OCI-LY1 (cell line): Measurements from ENCODE around the gene PTPRN2.

ENCODE experiments used
- H2AFZ ChIP-seq: fragments of 200-600 bp; sonication (generic), shearing (Covaris generic); 2 replicates; pipeline ENCODE4 v1.6.0; 2014; ENCODE audit warnings: antibody characterized with exemption, mild to moderate bottlenecking, low read length
- H3F3A ChIP-seq: fragments of 200-600 bp; sonication (generic), shearing (Covaris generic); 2 replicates; pipeline ENCODE4 v1.6.0; 2014; ENCODE audit warnings: mild to moderate bottlenecking, antibody characterized with exemption, low read length, moderate library complexity; ENCODE audit not compliant: insufficient read depth
- H3K27ac ChIP-seq: fragments of 200-600 bp; sonication (generic); 2 replicates; pipeline ENCODE4 v1.5.1; 2014; ENCODE audit warnings: low read length, mixed run types, mild to moderate bottlenecking, low read depth; ENCODE audit not compliant: poor library complexity, severe bottlenecking
- H3K27me3 ChIP-seq: fragments of 200-600 bp; sonication (generic); 2 replicates; pipeline ENCODE4 v1.6.0; 2014; ENCODE audit warnings: antibody characterized with exemption, mild to moderate bottlenecking, low read length, moderate library complexity; ENCODE audit not compliant: insufficient read depth
- H3K36me3 ChIP-seq: fragments of 200-600 bp; sonication (generic); 2 replicates; pipeline ENCODE4 v1.6.1; 2014; ENCODE audit warnings: mild to moderate bottlenecking, antibody characterized with exemption, low read length, moderate library complexity, mixed read lengths; ENCODE audit not compliant: insufficient read depth
- H3K4me1 ChIP-seq: fragments of 200-600 bp; sonication (generic); 2 replicates; pipeline ENCODE4 v1.5.1; 2014; ENCODE audit warnings: mild to moderate bottlenecking, low read length, moderate library complexity; ENCODE audit not compliant: insufficient read depth, severe bottlenecking
- H3K4me2 ChIP-seq: fragments of 200-600 bp; sonication (generic), shearing (Covaris generic); 2 replicates; pipeline ENCODE4 v1.6.1; 2014; ENCODE audit warnings: low read length
- H3K4me3 ChIP-seq: fragments of 200-600 bp; sonication (generic); 2 replicates; pipeline ENCODE4 v1.5.1; 2014; ENCODE audit warnings: low read length, low read depth, mild to moderate bottlenecking, mixed read lengths; ENCODE audit not compliant: poor library complexity, severe bottlenecking
- H3K79me2 ChIP-seq: fragments of 200-600 bp; shearing (Covaris generic); 2 replicates; pipeline ENCODE4 v1.6.1; 2016; ENCODE audit warnings: mixed run types, low read length, mixed read lengths; ENCODE audit not compliant: insufficient read depth
- H3K9ac ChIP-seq: fragments of 200-600 bp; sonication (generic), shearing (Covaris generic); 2 replicates; pipeline ENCODE4 v1.6.1; 2014; ENCODE audit warnings: mild to moderate bottlenecking, low read length, mixed read lengths
- H3K9me2 ChIP-seq: fragments of 200-600 bp; sonication (generic), shearing (Covaris generic); 2 replicates; pipeline ENCODE4 v1.6.1; 2014; ENCODE audit warnings: low read depth, mild to moderate bottlenecking, low read length, mixed read lengths
- H3K9me3 ChIP-seq: fragments of 200-600 bp; shearing (Covaris generic); 2 replicates; pipeline ENCODE4 v1.6.1; 2014; ENCODE audit warnings: low read length, mixed read lengths
- H4K20me1 ChIP-seq: fragments of 200-600 bp; sonication (generic), shearing (Covaris generic); 2 replicates; pipeline ENCODE4 v1.6.0; 2016; ENCODE audit warnings: mild to moderate bottlenecking, low read length; ENCODE audit not compliant: insufficient read depth
- EZH2 ChIP-seq: fragments of 200-600 bp; sonication (generic), shearing (Covaris generic); IDR thresholded peaks from 2 replicates; pipeline ENCODE4 v1.8.0; 2017; ENCODE audit warnings: borderline replicate concordance, mixed run types, mild to moderate bottlenecking, antibody characterized with exemption, low read length, moderate library complexity, mixed read lengths
- TF ChIP-seq, protein P1 (sequence below): fragments of 200-600 bp; sonication (generic), shearing (Covaris generic); IDR thresholded peaks from 2 replicates; pipeline ENCODE4 v1.5.1; 2017; ENCODE audit warnings: mild to moderate bottlenecking, antibody characterized with exemption, low read length, moderate library complexity, mixed read lengths

Gene PTPRN2

DNA sequence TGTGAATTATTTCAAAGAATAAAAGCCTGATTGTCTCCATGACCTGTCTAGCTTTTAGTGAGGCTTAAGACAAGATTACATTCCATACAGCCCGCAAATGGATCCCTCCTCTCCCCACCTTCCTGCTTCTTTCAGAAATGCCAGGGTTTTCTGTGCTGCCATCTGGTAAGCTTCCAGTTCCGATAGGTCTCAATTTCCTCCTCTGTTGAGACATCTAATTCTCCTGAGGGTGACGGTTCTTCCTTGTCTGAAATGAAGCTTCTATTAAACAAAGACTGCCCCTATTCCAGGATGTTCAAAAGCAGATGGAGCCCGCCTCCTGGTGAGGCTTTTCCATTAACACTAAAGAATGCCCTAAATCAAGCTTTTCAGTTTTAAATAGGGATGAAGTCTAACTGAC is 295.6 kb downstream of the PTPRN2 start:
- Histone ChIP-seq H3K36me3 (no peaks in the 10 kb centered on the region), H3K4me1 (no peaks in the 10 kb centered on the region), H3K9ac (no peak overlapping the region), H3K27ac (no peak overlapping the region), H3K79me2 (no peaks in the 10 kb centered on the region), H3K4me2 (no peak overlapping the region), H3K9me3 (no peaks in the 10 kb centered on the region), H3K4me3 (no peak overlapping the region), H2AFZ (no peak overlapping the region), H3K27me3 (peaks cover 3% of the 10 kb centered on the region; the same call in 1 of the 2 replicates), H3F3A (no peaks in the 10 kb centered on the region), H4K20me1 (no peaks in the 10 kb centered on the region), H3K9me2 (no peaks in the 10 kb centered on the region)
- no peak for TF ChIP-seq EZH2
- TF ChIP-seq, protein P1, sequence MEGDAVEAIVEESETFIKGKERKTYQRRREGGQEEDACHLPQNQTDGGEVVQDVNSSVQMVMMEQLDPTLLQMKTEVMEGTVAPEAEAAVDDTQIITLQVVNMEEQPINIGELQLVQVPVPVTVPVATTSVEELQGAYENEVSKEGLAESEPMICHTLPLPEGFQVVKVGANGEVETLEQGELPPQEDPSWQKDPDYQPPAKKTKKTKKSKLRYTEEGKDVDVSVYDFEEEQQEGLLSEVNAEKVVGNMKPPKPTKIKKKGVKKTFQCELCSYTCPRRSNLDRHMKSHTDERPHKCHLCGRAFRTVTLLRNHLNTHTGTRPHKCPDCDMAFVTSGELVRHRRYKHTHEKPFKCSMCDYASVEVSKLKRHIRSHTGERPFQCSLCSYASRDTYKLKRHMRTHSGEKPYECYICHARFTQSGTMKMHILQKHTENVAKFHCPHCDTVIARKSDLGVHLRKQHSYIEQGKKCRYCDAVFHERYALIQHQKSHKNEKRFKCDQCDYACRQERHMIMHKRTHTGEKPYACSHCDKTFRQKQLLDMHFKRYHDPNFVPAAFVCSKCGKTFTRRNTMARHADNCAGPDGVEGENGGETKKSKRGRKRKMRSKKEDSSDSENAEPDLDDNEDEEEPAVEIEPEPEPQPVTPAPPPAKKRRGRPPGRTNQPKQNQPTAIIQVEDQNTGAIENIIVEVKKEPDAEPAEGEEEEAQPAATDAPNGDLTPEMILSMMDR = no peak

DNA sequence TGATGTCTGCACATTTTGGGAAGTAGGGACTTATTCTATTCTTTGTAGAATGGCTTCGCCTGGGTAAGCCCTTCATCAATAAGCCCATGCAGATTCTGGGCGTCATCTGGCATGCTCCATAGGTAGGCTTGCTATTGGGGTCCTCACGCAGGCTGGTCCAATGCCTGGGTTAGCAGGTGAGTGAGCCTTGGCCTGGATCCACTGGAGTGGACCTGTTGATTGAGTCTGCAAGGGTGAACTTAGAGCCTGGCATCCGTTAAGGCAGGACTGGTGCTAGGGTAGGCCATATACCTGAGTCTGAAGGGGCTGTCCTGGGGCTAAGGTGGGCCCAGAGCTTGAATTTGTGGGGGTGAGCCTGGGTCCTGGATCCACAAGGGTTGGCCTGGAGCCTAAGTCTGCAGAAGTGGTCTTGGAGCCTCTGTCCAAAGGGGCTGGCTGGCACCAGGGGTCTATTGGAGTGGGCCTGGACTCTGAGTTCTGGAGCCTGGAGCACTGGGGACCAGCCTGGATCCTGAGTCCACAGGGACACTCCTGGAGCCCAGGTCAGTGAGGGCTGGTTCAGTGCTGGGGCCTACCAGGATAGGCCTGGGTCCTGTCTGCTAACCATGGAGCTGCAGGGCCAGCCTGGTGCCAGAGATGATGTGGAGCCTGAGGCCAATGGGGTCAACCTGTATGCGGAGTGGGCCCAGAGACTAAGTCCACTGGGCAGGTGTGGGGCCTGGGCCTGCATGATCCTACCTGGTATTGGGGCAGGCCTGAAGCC is 297.7 kb downstream of the PTPRN2 start:
- TF ChIP-seq, protein P1 = no peak
- no peak for TF ChIP-seq EZH2
- no peak overlapping the region for H3K4me3 ChIP-seq
- H3K4me1 ChIP-seq = no peaks in the 10 kb centered on the region
- H3K9me2 ChIP-seq = no peaks in the 10 kb centered on the region
- H3F3A ChIP-seq = no peaks in the 10 kb centered on the region
- peaks cover 3% of the 10 kb centered on the region; the same call in 1 of the 2 replicates for H3K9me3 ChIP-seq
- no peaks in the 10 kb centered on the region; the same call in 1 of the 2 replicates for H3K27me3 ChIP-seq
- H3K27ac ChIP-seq = no peak overlapping the region
- no peaks in the 10 kb centered on the region for H3K79me2 ChIP-seq
- H2AFZ ChIP-seq = no peak overlapping the region
- no peaks in the 10 kb centered on the region for H4K20me1 ChIP-seq
- no peak overlapping the region for H3K9ac ChIP-seq
- no peaks in the 10 kb centered on the region for H3K36me3 ChIP-seq
- no peak overlapping the region for H3K4me2 ChIP-seq

DNA sequence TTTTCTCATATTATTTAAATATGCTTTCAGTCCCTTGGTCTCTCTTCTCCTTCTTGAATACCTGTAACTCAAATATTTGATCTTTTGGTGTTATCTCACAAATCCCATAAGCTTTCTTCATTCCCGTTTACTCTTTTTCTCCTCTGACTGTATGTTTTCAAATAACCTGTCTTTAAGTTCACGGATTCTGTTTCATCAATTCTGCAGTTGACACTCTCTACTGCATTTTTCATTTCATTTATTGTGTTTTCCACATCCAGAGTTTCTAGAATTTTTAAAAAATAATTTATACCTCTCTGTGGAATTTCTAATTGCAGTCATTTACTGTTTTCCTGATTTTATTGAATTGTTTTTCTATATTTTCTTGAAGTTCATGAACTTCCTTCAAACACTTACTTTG is 298.4 kb downstream of the PTPRN2 start:
- Histone ChIP-seq H3K4me1 (no peaks in the 10 kb centered on the region), H3K9me3 (peaks cover 3% of the 10 kb centered on the region; the same call in 1 of the 2 replicates), H2AFZ (no peak overlapping the region)

More for the DNA sequence above, 298.4 kb downstream of the PTPRN2 start:
- Histone ChIP-seq H3K27ac (no peak overlapping the region), H3K36me3 (no peaks in the 10 kb centered on the region), H3K79me2 (no peaks in the 10 kb centered on the region), H3K4me3 (no peak overlapping the region), H3K4me2 (no peak overlapping the region), H4K20me1 (no peaks in the 10 kb centered on the region), H3K9me2 (no peaks in the 10 kb centered on the region), H3K27me3 (no peaks in the 10 kb centered on the region; the same call in 1 of the 2 replicates), H3F3A (no peaks in the 10 kb centered on the region), H3K9ac (no peak overlapping the region)
- TF ChIP-seq, protein P1 = no peak
- TF ChIP-seq EZH2 = no peak
